ENCODE measurements around the gene CYP2A7. TPM values are rescaled to one million over a fixed set of nuclear protein-coding genes. Genes with fewer than 3 reads are reported as not detected.
"Not testable (repeated sequence)": the region's sequence is repeated elsewhere in the genome, so short reads cannot be mapped to it uniquely, and the experiment has no call there.

Gene CYP2A7
- polyA plus RNA-seq, 3 donors, result not detected

- TF ChIP-seq CTCF (IDR thresholded peaks at IDR 0.05), result no peak
- H3K79me2 ChIP-seq (ENCODE audit: insufficient read depth, low read length), result no peaks in the 10 kb centered on the region
- no peaks in the 10 kb centered on the region for H3K36me3 Mint-ChIP-seq
- H3K27ac Mint-ChIP-seq, result no peak overlapping the region
- DNase-seq, result no peak
- no peaks in the 10 kb centered on the region for H3K4me1 ChIP-seq (ENCODE audit: control insufficient read depth in 1 of 2, insufficient read depth in 2 of 2, low read length in 2 of 2)
- H3K9me3 ChIP-seq (replicated peaks in 1 of 2; ENCODE audit: control insufficient read depth in 1 of 2, insufficient read depth in 1 of 2, low read length in 2 of 2), result no peaks in the 10 kb centered on the region
- no peak overlapping the region for H3K4me3 ChIP-seq (replicated peaks in 1 of 3; ENCODE audit: low read depth in 2 of 3, low read length in 3 of 3)
- no peak overlapping the region for H3K4me3 Mint-ChIP-seq
- no peak overlapping the region for H3K9ac ChIP-seq (ENCODE audit: insufficient read depth, low read length, poor library complexity, severe bottlenecking)
- peaks cover 0 to 3% (median 0%) of the 10 kb centered on the region in 3 donors for H3K27me3 Mint-ChIP-seq (ENCODE audit: low read depth in 3 of 3)
- H4K20me1 ChIP-seq (ENCODE audit: insufficient read depth, low read length), result no peaks in the 10 kb centered on the region
- H3K27ac ChIP-seq (ENCODE audit: low read depth in 1 of 2, low read length in 2 of 2), result no peak overlapping the region
- H3K9me3 Mint-ChIP-seq, result peaks cover 0 to 3% (median 0%) of the 10 kb centered on the region in 7 donors
- H2AFZ ChIP-seq (ENCODE audit: insufficient read depth, low read depth, low read length, poor library complexity, severe bottlenecking), result no peak overlapping the region
- intact Hi-C loops (cut with micrococcal nuclease), result no loop called here
- H3K4me1 Mint-ChIP-seq, result no peaks in the 10 kb centered on the region
- H3K4me2 ChIP-seq (replicated peaks; ENCODE audit: extremely low read depth, low read length, poor library complexity, severe bottlenecking), result no peak overlapping the region
- no peaks in the 10 kb centered on the region for H3K36me3 ChIP-seq (replicated peaks in 1 of 2; ENCODE audit: control insufficient read depth in 1 of 2, insufficient read depth in 2 of 2, low read length in 2 of 2)
- H3K27me3 ChIP-seq (ENCODE audit: control insufficient read depth in 2 of 2, insufficient read depth in 2 of 2, low read length in 2 of 2), result no peaks in the 10 kb centered on the region
- no CpG with 5 or more reads among the region's 5 CpGs for WGBS (ENCODE audit: insufficient coverage)
Measured at GRCh38 chr19:40858109-40858508, 23.9 kb downstream of the CYP2A7 start.

GRCh38 chr19:40852467-40853152 lies 29.4 kb downstream of the CYP2A7 start:
- H3K4me1 ChIP-seq (ENCODE audit: control insufficient read depth in 1 of 2, insufficient read depth in 2 of 2, low read length in 2 of 2); H3K4me2 ChIP-seq (replicated peaks; ENCODE audit: extremely low read depth, low read length, poor library complexity, severe bottlenecking); H3K9me3 Mint-ChIP-seq; H3K9me3 ChIP-seq (replicated peaks in 1 of 2; ENCODE audit: control insufficient read depth in 1 of 2, insufficient read depth in 1 of 2, low read length in 2 of 2); intact Hi-C loops (cut with micrococcal nuclease); H3K36me3 ChIP-seq (replicated peaks in 1 of 2; ENCODE audit: control insufficient read depth in 1 of 2, insufficient read depth in 2 of 2, low read length in 2 of 2); H3K27ac ChIP-seq (ENCODE audit: low read depth in 1 of 2, low read length in 2 of 2); H3K27ac Mint-ChIP-seq; H3K27me3 ChIP-seq (ENCODE audit: control insufficient read depth in 2 of 2, insufficient read depth in 2 of 2, low read length in 2 of 2); DNase-seq; H2AFZ ChIP-seq (ENCODE audit: insufficient read depth, low read depth, low read length, poor library complexity, severe bottlenecking); H3K36me3 Mint-ChIP-seq; H3K9ac ChIP-seq (ENCODE audit: insufficient read depth, low read length, poor library complexity, severe bottlenecking); H3K4me3 Mint-ChIP-seq; H3K4me3 ChIP-seq (replicated peaks in 1 of 3; ENCODE audit: low read depth in 2 of 3, low read length in 3 of 3); H4K20me1 ChIP-seq (ENCODE audit: insufficient read depth, low read length); H3K79me2 ChIP-seq (ENCODE audit: insufficient read depth, low read length): not testable (repeated sequence)
- H3K4me1 Mint-ChIP-seq, result peaks cover 15% of the 10 kb centered on the region
- H3K27me3 Mint-ChIP-seq (ENCODE audit: low read depth in 3 of 3), result peaks cover 18 to 30% (median 23%) of the 10 kb centered on the region in 3 donors
- 100% methylated on average over 1 of the region's 3 CpGs for WGBS (ENCODE audit: insufficient coverage)

GRCh38 chr19:40850277-40850676 lies 31.8 kb downstream of the CYP2A7 start, which contains the start of gene CYP2A6:
CYP2A6 (minus strand) TSS chr19:40850447; CDS start chr19:40850426, 21 bp downstream.
- H3K4me1 ChIP-seq (ENCODE audit: control insufficient read depth in 1 of 2, insufficient read depth in 2 of 2, low read length in 2 of 2); H3K9me3 ChIP-seq (replicated peaks in 1 of 2; ENCODE audit: control insufficient read depth in 1 of 2, insufficient read depth in 1 of 2, low read length in 2 of 2); H3K4me2 ChIP-seq (replicated peaks; ENCODE audit: extremely low read depth, low read length, poor library complexity, severe bottlenecking); H3K27me3 ChIP-seq (ENCODE audit: control insufficient read depth in 2 of 2, insufficient read depth in 2 of 2, low read length in 2 of 2); H3K9me3 Mint-ChIP-seq; H3K36me3 ChIP-seq (replicated peaks in 1 of 2; ENCODE audit: control insufficient read depth in 1 of 2, insufficient read depth in 2 of 2, low read length in 2 of 2); DNase-seq; H3K9ac ChIP-seq (ENCODE audit: insufficient read depth, low read length, poor library complexity, severe bottlenecking); H3K4me3 ChIP-seq (replicated peaks in 1 of 3; ENCODE audit: low read depth in 2 of 3, low read length in 3 of 3); H3K36me3 Mint-ChIP-seq; H3K79me2 ChIP-seq (ENCODE audit: insufficient read depth, low read length); H3K27ac ChIP-seq (ENCODE audit: low read depth in 1 of 2, low read length in 2 of 2); H4K20me1 ChIP-seq (ENCODE audit: insufficient read depth, low read length); H2AFZ ChIP-seq (ENCODE audit: insufficient read depth, low read depth, low read length, poor library complexity, severe bottlenecking); intact Hi-C loops (cut with micrococcal nuclease): not testable (repeated sequence)
- H3K4me3 Mint-ChIP-seq, result peak within 1 kb of the TSS; percentile 24 to 72
- peaks cover 15% of the 10 kb centered on the region for H3K4me1 Mint-ChIP-seq
- WGBS (ENCODE audit: insufficient coverage), result 100% methylated on average over 1 of the region's 3 CpGs
- H3K27ac Mint-ChIP-seq, result peak within 1 kb of the TSS in 2 of 7 donors; percentile 9 to 32
- peaks cover 21 to 33% (median 25%) of the 10 kb centered on the region in 3 donors for H3K27me3 Mint-ChIP-seq (ENCODE audit: low read depth in 3 of 3)

GRCh38 chr19:40846722-40847121 lies 35.3 kb downstream of the CYP2A7 start:
- intact Hi-C loops (cut with micrococcal nuclease); H3K79me2 ChIP-seq (ENCODE audit: insufficient read depth, low read length); H2AFZ ChIP-seq (ENCODE audit: insufficient read depth, low read depth, low read length, poor library complexity, severe bottlenecking); H3K9me3 Mint-ChIP-seq; H3K36me3 ChIP-seq (replicated peaks in 1 of 2; ENCODE audit: control insufficient read depth in 1 of 2, insufficient read depth in 2 of 2, low read length in 2 of 2); H3K4me3 ChIP-seq (replicated peaks in 1 of 3; ENCODE audit: low read depth in 2 of 3, low read length in 3 of 3); H3K36me3 Mint-ChIP-seq; H3K27me3 ChIP-seq (ENCODE audit: control insufficient read depth in 2 of 2, insufficient read depth in 2 of 2, low read length in 2 of 2); H3K4me3 Mint-ChIP-seq; H3K4me2 ChIP-seq (replicated peaks; ENCODE audit: extremely low read depth, low read length, poor library complexity, severe bottlenecking); H4K20me1 ChIP-seq (ENCODE audit: insufficient read depth, low read length); H3K9ac ChIP-seq (ENCODE audit: insufficient read depth, low read length, poor library complexity, severe bottlenecking); H3K9me3 ChIP-seq (replicated peaks in 1 of 2; ENCODE audit: control insufficient read depth in 1 of 2, insufficient read depth in 1 of 2, low read length in 2 of 2); DNase-seq; H3K27ac ChIP-seq (ENCODE audit: low read depth in 1 of 2, low read length in 2 of 2): not testable (repeated sequence)
- H3K4me1 ChIP-seq (ENCODE audit: control insufficient read depth in 1 of 2, insufficient read depth in 2 of 2, low read length in 2 of 2), result peaks cover 8 to 21% of the 10 kb centered on the region in 2 donors
- H3K4me1 Mint-ChIP-seq, result peaks cover 28% of the 10 kb centered on the region
- peak overlapping the region in 2 of 7 donors; percentile 54 to 68 for H3K27ac Mint-ChIP-seq
- 98% methylated on average over 6 of the region's 8 CpGs for WGBS (ENCODE audit: insufficient coverage)
- peaks cover 23 to 33% (median 25%) of the 10 kb centered on the region in 3 donors for H3K27me3 Mint-ChIP-seq (ENCODE audit: low read depth in 3 of 3)

Data from CD14-positive monocyte (primary cell).